Measurements from ENCODE around the gene CRB3. TPM values are rescaled to one million over a fixed set of nuclear protein-coding genes. Genes with fewer than 3 reads are reported as not detected.

CRB3 gene
- total and polyA plus RNA-seq, 2 of the 8 experiments (the other 6 are each of a cell fraction or from before 2014, with no cell fraction given): 21.1 to 24.6 TPM

- H3K36me3 ChIP-seq (ENCODE audit: control insufficient read depth in 2 of 4, insufficient read depth in 4 of 4, low read length in 3 of 4): no peaks in the 10 kb centered on the region
- H3K27ac ChIP-seq (ENCODE audit: low read depth, low read length): no peak overlapping the region
- no peak overlapping the region for H2BK5ac ChIP-seq (ENCODE audit: low read depth, low read length)
- H3K23me2 ChIP-seq (ENCODE audit: low read depth, low read length): peaks cover 16% of the 10 kb centered on the region
- FAIRE-seq: no peak
- peaks cover 0 to 12% (median 9%) of the 10 kb centered on the region in 4 experiments; a peak in 5 of 7 replicates for H3K4me1 ChIP-seq (replicated peaks in 1 of 4; ENCODE audit: control insufficient read depth in 3 of 4, insufficient read depth in 4 of 4, low read length in 3 of 4)
- no peak overlapping the region for H3K56ac ChIP-seq (replicated peaks; ENCODE audit: insufficient read length, low read depth, low read length)
- H2BK20ac ChIP-seq (ENCODE audit: low read length): no peak overlapping the region
- H3K18ac ChIP-seq (ENCODE audit: extremely low read depth, low read length): no peak overlapping the region; the same call in 1 of the 2 replicates
- no peak overlapping the region for H4K91ac ChIP-seq (replicated peaks; ENCODE audit: insufficient read length, low read length)
- no peak overlapping the region for H3K4ac ChIP-seq (replicated peaks; ENCODE audit: insufficient read length, low read depth, low read length)
- H3K27me3 ChIP-seq (replicated peaks in 1 of 4; ENCODE audit: control insufficient read depth in 3 of 4, extremely low read depth in 1 of 4, insufficient read depth in 3 of 4, low read length in 3 of 4): peaks cover 0 to 16% (median 9%) of the 10 kb centered on the region in 4 experiments; a peak in 6 of 7 replicates
- H2BK120ac ChIP-seq (replicated peaks; ENCODE audit: low read depth, low read length): no peak overlapping the region
- 6% methylated on average over 21 of the region's 29 CpGs; no CpG with 5 or more reads in 1 of the 2 experiments for WGBS, 2 experiments (ENCODE audit: extremely low coverage in 1 of 2, insufficient coverage in 1 of 2, insufficient read length in 1 of 2, insufficient replicate concordance in 2 of 2, low coverage in 1 of 2, low lambda C conversion rate in 2 of 2, missing lambda C conversion rate in 1 of 2)
- H2BK12ac ChIP-seq (ENCODE audit: low read depth, low read length): no peak overlapping the region
- H3K4me3 ChIP-seq (ENCODE audit: extremely low read depth in 1 of 4, insufficient read depth in 2 of 4, low read depth in 3 of 4, low read length in 4 of 4): peak overlapping the region; percentile 44 to 66 (median 55); a peak in 7 of 8 replicates
- DNase-seq (ENCODE audit: low read depth in 1 of 2, low spot score in 2 of 2): no peak
- no peak overlapping the region for H2AK5ac ChIP-seq (ENCODE audit: low read depth, low read length)
- ChIA-PET CTCF (ENCODE audit: partially characterized antibody) (interaction anchor here (0.5 to 2.3 kb wide), 7 partner anchors 14 to 293 kb away, joined by 3 to 6 read pairs (median 4); partner anchors contain the start of gene TUBB4A), POLR2A (ENCODE audit: partially characterized antibody) (interaction anchor here (0.9 to 1.6 kb wide), 9 partner anchors 11 to 262 kb away, joined by 3 to 9 read pairs (median 4); partner anchors contain the start of genes CRB3, KHSRP, SLC25A23 and TNFSF9)
- H3K79me2 ChIP-seq (ENCODE audit: control insufficient read depth in 1 of 2, insufficient read depth in 2 of 2, low read length in 2 of 2): no peaks in the 10 kb centered on the region
- H3K79me1 ChIP-seq (ENCODE audit: low read depth, low read length): no peaks in the 10 kb centered on the region
- H4K5ac ChIP-seq (ENCODE audit: insufficient read length, low read depth, low read length): no peak overlapping the region
- no peak overlapping the region for H3K14ac ChIP-seq (ENCODE audit: insufficient read length)
- no peak overlapping the region for H2BK15ac ChIP-seq (ENCODE audit: low read length)
- peak overlapping the region; percentile 77; the same call in 1 of the 2 replicates for H4K8ac ChIP-seq (ENCODE audit: extremely low read depth, insufficient read depth, low read length)
- no peaks in the 10 kb centered on the region for H3K9me3 ChIP-seq (ENCODE audit: insufficient read depth in 2 of 2, low read depth in 1 of 2, low read length in 1 of 2)
- peak; percentile 71 for TF ChIP-seq KDM4A (IDR thresholded peaks at IDR 0.05; ENCODE audit: low read depth, low read length, severe bottlenecking)
- no peak; the same call in 1 of the 2 replicates for TF ChIP-seq BACH1 (IDR thresholded peaks at IDR 0.05; ENCODE audit: low read length)
- peak overlapping the region; percentile 85 to 99 for H3K4me2 ChIP-seq (ENCODE audit: insufficient read depth in 1 of 2, low read depth in 2 of 2, low read length in 2 of 2)
- H4K20me1 ChIP-seq (replicated peaks in 1 of 2; ENCODE audit: control insufficient read depth in 1 of 2, insufficient read depth in 2 of 2, low read length in 2 of 2): peaks cover 0 to 3% of the 10 kb centered on the region in 2 experiments
- peak overlapping the region; percentile 81; the same call in 1 of the 2 replicates for H2AFZ ChIP-seq (ENCODE audit: low read length)
- no peak overlapping the region for H3K23ac ChIP-seq (ENCODE audit: insufficient read length)
- H3K9ac ChIP-seq (replicated peaks in 1 of 4; ENCODE audit: extremely low read depth in 1 of 4, low read depth in 3 of 4, low read length in 3 of 4): no peak overlapping the region
Observed at GRCh38 chr19:6476896-6477431, 12.9 kb downstream of the CRB3 start.

All from H1 (cell line).